HepG2 (cell line): ENCODE results near the gene CASKIN2. TPM values are rescaled to one million over a fixed set of nuclear protein-coding genes. Genes with fewer than 3 reads are reported as not detected.

Experiments used
- CREB3 ChIP-seq: sonication (generic); formaldehyde crosslinking; IDR thresholded peaks from 2 replicates; pipeline ENCODE4 v1.5.0; 2020; ENCODE audit warnings: missing genetic modification reagents
- NCOA1 ChIP-seq: sonication (generic); formaldehyde crosslinking; IDR thresholded peaks from 2 replicates; pipeline ENCODE4 v1.9.0; 2021; ENCODE audit warnings: missing genetic modification reagents
- NFYC ChIP-seq: IDR thresholded peaks from 2 replicates; pipeline ENCODE4 v1.6.1; 2016; ENCODE audit warnings: missing genetic modification reagents, missing compliant biosample characterization
- SNAPC2 ChIP-seq: sonication (generic); formaldehyde crosslinking; IDR thresholded peaks from 2 replicates; pipeline ENCODE4 v1.8.1; 2022; ENCODE audit warnings: mild to moderate bottlenecking, missing genetic modification reagents
- TSC22D2 ChIP-seq: sonication (generic); formaldehyde crosslinking; IDR thresholded peaks from 2 replicates; pipeline ENCODE4 v1.5.1; 2020; ENCODE audit warnings: missing genetic modification reagents, mild to moderate bottlenecking, borderline replicate concordance
- ZNF383 ChIP-seq: sonication (generic); formaldehyde crosslinking; IDR thresholded peaks from 2 replicates; pipeline ENCODE4 v1.4.0; 2020; ENCODE audit warnings: missing genetic modification reagents, mild to moderate bottlenecking, borderline replicate concordance
- ZNF569 ChIP-seq: sonication (generic); formaldehyde crosslinking; IDR thresholded peaks from 2 replicates; pipeline ENCODE4 v1.5.0; 2020; ENCODE audit warnings: mild to moderate bottlenecking, missing genetic modification reagents, moderate library complexity, borderline replicate concordance
- ZSCAN20 ChIP-seq: sonication (generic); formaldehyde crosslinking; IDR thresholded peaks from 2 replicates; pipeline ENCODE4 v1.4.0; 2020; ENCODE audit warnings: missing genetic modification reagents, mild to moderate bottlenecking, borderline replicate concordance
- polyA plus RNA-seq, 8 experiments: library from polyadenylated mRNA; depleted of rRNA in 3 of 8; stranded (reverse) in 7 of 8; unstranded in 1 of 8; fragments of >200 nt; fragmentation: Illumina TruSeq in 4 of 8; extraction: Trizol in 4 of 8; gene quantifications; 2 replicates each; pipeline versions ENCODE4 v1.2.1 to v1.2.3, GENCODE V29; 2011 to 2016; ENCODE audit warnings: low read depth in 4 of 8, missing spikeins in 1 of 8, mixed read lengths in 1 of 8; ENCODE audit not compliant: insufficient read depth in 1 of 8
- total RNA-seq, 5 experiments: library from RNA; depleted of rRNA; stranded (reverse); fragments of >200 nt; fragmentation: Illumina TruSeq; extraction: Trizol; gene quantifications; 2 replicates each; pipeline ENCODE4 v1.2.3, GENCODE V29; 2016; ENCODE audit warnings: low read depth in 1 of 5
- TF ChIP-seq, protein P1 (sequence below): sonication (generic); formaldehyde crosslinking; IDR thresholded peaks from one replicate; pipeline ENCODE4 v1.5.1; 2020; ENCODE audit warnings: mild to moderate bottlenecking, missing genetic modification reagents; ENCODE audit errors: not compliant biosample characterization
- TF ChIP-seq, protein P2 (sequence below): sonication (generic); formaldehyde crosslinking; IDR thresholded peaks from 2 replicates; pipeline ENCODE4 v1.9.0; 2021; ENCODE audit warnings: mild to moderate bottlenecking, missing genetic modification reagents

CASKIN2 gene
- total and polyA plus RNA-seq, 2 of the 13 experiments (the other 11 are each of a cell fraction or from before 2014, with no cell fraction given): 5.2 to 7.8 TPM

GRCh38 chr17:75515496-75516254 is at the start of gene CASKIN2 (continued):
- TF ChIP-seq, protein P1, sequence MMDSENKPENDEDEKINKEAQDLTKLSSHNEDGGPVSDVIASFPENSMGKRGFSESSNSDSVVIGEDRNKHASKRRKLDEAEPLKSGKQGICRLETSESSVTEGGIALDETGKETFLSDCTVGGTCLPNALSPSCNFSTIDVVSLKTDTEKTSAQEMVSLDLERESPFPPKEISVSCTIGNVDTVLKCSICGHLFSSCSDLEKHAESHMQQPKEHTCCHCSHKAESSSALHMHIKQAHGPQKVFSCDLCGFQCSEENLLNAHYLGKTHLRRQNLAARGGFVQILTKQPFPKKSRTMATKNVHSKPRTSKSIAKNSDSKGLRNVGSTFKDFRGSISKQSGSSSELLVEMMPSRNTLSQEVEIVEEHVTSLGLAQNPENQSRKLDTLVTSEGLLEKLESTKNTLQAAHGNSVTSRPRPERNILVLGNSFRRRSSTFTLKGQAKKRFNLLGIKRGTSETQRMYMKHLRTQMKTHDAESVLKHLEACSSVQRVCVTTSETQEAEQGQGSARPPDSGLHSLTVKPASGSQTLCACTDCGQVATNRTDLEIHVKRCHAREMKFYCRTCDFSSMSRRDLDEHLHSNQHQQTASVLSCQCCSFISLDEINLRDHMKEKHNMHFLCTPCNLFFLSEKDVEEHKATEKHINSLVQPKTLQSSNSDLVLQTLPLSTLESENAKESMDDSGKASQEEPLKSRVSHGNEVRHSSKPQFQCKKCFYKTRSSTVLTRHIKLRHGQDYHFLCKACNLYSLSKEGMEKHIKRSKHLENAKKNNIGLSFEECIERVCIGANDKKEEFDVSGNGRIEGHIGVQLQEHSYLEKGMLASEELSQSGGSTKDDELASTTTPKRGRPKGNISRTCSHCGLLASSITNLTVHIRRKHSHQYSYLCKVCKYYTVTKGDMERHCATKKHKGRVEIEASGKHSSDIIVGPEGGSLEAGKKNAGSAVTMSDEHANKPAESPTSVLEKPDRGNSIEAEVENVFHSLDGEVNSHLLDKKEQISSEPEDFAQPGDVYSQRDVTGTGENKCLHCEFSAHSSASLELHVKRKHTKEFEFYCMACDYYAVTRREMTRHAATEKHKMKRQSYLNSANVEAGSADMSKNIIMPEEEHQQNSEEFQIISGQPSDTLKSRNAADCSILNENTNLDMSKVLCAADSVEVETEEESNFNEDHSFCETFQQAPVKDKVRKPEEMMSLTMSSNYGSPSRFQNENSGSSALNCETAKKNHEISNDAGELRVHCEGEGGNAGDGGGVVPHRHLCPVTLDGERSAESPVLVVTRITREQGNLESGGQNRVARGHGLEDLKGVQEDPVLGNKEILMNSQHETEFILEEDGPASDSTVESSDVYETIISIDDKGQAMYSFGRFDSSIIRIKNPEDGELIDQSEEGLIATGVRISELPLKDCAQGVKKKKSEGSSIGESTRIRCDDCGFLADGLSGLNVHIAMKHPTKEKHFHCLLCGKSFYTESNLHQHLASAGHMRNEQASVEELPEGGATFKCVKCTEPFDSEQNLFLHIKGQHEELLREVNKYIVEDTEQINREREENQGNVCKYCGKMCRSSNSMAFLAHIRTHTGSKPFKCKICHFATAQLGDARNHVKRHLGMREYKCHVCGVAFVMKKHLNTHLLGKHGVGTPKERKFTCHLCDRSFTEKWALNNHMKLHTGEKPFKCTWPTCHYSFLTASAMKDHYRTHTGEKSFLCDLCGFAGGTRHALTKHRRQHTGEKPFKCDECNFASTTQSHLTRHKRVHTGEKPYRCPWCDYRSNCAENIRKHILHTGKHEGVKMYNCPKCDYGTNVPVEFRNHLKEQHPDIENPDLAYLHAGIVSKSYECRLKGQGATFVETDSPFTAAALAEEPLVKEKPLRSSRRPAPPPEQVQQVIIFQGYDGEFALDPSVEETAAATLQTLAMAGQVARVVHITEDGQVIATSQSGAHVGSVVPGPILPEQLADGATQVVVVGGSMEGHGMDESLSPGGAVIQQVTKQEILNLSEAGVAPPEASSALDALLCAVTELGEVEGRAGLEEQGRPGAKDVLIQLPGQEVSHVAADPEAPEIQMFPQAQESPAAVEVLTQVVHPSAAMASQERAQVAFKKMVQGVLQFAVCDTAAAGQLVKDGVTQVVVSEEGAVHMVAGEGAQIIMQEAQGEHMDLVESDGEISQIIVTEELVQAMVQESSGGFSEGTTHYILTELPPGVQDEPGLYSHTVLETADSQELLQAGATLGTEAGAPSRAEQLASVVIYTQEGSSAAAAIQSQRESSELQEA: peak; percentile 99
- TF ChIP-seq ZNF569 (peak; percentile 100), SNAPC2 (peak; percentile 88; the same call in 1 of the 2 replicates), ZNF383 (CRISPR knock-in tag) (0 out of 2 replicates have a peak, but pooled peaks have one; percentile 61), TSC22D2 (peak; percentile 98), NFYC (CRISPR knock-in tag) (peak; percentile 65), ZSCAN20 (CRISPR knock-in tag) (peak; percentile 91; the same call in 1 of the 2 replicates), NCOA1 (CRISPR knock-in tag) (peak; percentile 92), CREB3 (CRISPR knock-in tag) (no peak)
- TF ChIP-seq, protein P2, sequence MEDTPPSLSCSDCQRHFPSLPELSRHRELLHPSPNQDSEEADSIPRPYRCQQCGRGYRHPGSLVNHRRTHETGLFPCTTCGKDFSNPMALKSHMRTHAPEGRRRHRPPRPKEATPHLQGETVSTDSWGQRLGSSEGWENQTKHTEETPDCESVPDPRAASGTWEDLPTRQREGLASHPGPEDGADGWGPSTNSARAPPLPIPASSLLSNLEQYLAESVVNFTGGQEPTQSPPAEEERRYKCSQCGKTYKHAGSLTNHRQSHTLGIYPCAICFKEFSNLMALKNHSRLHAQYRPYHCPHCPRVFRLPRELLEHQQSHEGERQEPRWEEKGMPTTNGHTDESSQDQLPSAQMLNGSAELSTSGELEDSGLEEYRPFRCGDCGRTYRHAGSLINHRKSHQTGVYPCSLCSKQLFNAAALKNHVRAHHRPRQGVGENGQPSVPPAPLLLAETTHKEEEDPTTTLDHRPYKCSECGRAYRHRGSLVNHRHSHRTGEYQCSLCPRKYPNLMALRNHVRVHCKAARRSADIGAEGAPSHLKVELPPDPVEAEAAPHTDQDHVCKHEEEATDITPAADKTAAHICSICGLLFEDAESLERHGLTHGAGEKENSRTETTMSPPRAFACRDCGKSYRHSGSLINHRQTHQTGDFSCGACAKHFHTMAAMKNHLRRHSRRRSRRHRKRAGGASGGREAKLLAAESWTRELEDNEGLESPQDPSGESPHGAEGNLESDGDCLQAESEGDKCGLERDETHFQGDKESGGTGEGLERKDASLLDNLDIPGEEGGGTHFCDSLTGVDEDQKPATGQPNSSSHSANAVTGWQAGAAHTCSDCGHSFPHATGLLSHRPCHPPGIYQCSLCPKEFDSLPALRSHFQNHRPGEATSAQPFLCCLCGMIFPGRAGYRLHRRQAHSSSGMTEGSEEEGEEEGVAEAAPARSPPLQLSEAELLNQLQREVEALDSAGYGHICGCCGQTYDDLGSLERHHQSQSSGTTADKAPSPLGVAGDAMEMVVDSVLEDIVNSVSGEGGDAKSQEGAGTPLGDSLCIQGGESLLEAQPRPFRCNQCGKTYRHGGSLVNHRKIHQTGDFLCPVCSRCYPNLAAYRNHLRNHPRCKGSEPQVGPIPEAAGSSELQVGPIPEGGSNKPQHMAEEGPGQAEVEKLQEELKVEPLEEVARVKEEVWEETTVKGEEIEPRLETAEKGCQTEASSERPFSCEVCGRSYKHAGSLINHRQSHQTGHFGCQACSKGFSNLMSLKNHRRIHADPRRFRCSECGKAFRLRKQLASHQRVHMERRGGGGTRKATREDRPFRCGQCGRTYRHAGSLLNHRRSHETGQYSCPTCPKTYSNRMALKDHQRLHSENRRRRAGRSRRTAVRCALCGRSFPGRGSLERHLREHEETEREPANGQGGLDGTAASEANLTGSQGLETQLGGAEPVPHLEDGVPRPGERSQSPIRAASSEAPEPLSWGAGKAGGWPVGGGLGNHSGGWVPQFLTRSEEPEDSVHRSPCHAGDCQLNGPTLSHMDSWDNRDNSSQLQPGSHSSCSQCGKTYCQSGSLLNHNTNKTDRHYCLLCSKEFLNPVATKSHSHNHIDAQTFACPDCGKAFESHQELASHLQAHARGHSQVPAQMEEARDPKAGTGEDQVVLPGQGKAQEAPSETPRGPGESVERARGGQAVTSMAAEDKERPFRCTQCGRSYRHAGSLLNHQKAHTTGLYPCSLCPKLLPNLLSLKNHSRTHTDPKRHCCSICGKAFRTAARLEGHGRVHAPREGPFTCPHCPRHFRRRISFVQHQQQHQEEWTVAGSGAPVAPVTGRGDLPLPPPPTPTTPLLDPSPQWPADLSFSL: peak; percentile 15; the same call in 1 of the 2 replicates
